Activated CD4-positive, alpha-beta T cell treated with anti-CD3 and anti-CD28 coated beads, Interleukin-2, Interleukin-6, amounts not matched to agents 100 ng/mL and 50 ng/mL, durations not matched to agents 16 hours and 8 hours (primary cell): ENCODE measurements around the gene DNMT1.
"Not testable (repeated sequence)": the region's sequence is repeated elsewhere in the genome, so short reads cannot be mapped to it uniquely, and the experiment has no call there.

ENCODE experiments used
- DNase-seq: peaks from one replicate; pipeline ENCODE4 v3.0.0-alpha.2; 2020

Gene DNMT1

GRCh38 chr19:10182076-10182475 lies 12.7 kb downstream of the DNMT1 start:
- no peak for DNase-seq

DNA sequence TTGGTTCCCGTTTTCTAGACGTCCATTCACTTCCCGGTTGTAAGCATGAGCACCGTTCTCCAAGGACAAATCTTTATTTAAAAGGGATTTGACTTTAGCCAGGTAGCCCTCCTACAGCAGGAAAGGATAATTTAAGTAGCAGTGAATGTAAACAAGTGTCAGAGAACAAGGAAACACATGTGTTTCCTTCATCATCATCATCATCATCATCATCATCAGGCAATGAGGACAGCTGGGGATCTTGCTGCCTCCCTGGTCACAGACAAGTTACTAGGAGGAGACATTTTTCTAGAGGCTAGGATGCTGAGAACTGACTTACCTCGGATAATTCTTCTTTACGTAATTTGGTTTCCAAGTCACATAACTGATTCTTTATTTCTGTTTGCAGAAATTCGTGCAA lies 14.3 kb downstream of the DNMT1 start:
- DNase-seq, result no peak

DNA sequence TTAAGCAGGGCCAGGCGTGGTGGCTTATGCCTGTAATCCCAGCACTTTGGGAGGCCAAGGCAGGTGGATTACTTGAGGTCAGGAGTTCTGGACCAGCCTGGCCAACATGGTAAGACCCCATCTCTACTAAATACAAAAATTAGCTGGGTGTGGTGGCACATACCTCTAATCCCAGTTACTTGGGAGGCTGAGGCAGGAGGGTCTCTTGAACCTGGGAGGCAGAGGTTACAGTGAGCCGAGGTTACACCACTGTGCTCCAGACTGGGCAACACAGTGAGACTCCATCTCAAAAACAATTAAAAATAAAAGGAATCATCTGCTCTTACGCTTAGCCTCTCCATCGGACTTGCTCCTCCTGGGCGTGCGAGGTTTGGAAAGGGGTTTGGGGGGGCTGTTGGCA lies 14.7 kb downstream of the DNMT1 start:
- not testable (repeated sequence) for DNase-seq

DNA sequence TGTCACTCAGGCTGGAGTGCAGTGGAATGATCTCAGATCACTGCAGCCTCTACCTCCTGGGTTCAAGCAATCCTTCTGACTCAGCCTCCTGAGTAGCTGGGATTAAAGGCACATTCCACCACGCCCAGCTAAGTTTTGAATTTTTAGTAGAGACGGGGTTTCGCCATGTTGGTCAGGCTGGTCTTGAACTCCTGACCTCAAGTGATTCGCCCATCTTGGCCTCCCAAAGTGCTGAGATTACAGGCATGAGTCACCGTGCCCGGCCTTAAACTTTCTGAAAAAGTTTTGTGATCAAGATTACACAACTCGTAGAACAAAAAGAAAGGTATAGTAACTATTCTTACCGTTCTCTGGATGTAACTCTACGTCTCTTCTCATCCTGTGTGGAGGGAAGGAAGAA lies 21.2 kb downstream of the DNMT1 start:
- DNase-seq, result no peak

DNA sequence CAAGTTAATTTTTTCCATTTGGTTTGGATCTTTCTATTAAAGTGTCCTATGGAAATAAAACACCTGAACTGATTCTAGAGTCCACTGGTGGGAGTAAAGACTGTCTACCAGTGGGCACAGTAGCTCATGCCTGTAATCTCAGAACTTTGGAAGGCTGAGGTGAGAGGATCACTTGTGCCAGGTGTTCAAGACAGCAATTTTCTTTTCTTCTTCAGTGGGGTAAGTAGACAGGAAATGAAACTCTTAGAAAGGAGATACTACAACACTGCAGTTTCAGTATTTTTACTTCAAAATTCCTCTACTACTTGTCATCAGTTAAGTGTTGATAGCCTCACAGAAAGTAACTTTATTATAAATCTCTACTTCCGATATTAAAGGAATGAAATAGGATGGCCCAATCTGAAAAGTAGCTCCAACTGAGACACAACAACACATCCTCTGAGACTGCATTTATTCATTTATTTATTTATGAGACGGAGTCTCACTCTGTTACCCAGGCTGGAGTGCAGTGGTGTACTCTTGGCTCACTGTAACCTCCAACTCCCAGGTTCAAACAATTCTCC lies 26.3 kb downstream of the DNMT1 start:
- DNase-seq, result no peak

GRCh38 chr19:10167459-10167858 lies 27.3 kb downstream of the DNMT1 start:
- no peak for DNase-seq

- DNase-seq, result not testable (repeated sequence)
These were observed 28.3 kb downstream of the DNMT1 start for GRCh38 chr19:10166501-10166900.

- DNase-seq, result no peak
These were observed 28.7 kb downstream of the DNMT1 start for GRCh38 chr19:10166046-10166445.

- no peak for DNase-seq
These were observed 31.2 kb downstream of the DNMT1 start for GRCh38 chr19:10163536-10163935.

DNA sequence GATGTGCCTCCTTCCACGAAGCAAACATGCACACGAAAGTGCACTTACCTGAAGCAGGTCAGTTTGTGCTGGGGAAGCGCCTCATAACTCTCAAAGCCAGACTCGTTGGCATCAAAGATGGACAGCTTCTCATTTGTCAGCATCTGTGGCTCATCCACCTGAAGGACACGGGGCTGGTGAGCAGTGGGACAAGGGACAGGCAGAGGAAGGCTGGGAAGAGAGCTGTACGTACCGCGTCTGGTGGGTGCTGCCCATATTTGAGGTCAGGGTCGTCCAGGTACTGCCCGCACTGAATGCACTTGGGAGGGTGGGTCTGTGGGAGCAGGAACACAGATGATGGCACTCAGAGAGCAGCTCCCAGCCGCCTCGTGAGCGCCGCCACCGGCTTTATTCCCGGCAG lies 35.1 kb downstream of the DNMT1 start:
- no peak for DNase-seq

DNA sequence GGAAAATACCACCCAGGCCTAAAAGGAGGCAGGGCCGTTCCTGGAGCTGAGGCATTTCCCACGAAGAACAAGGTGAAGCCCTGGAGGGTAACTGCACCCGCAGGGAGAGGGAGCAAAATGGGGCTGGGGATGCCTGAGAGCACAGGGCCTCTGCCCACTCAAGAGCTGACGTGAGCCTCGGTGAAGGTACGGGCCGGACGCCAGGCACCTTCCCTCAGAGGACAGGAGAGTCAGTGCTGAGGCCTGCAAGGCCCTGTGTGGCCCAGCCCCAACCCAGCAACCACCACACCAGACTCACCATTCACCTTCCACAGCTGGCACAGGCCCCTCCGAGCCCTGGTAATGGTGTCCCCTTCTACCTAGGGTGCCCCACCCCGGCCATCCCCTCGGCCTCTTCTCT lies 36.3 kb downstream of the DNMT1 start:
- no peak for DNase-seq

- DNase-seq, result no peak
These were observed 36.7 kb downstream of the DNMT1 start for GRCh38 chr19:10158071-10158470.

GRCh38 chr19:10155839-10156238 lies 38.9 kb downstream of the DNMT1 start:
- no peak for DNase-seq

- no peak for DNase-seq
These were observed 42.7 kb downstream of the DNMT1 start for GRCh38 chr19:10152100-10152499.

DNA sequence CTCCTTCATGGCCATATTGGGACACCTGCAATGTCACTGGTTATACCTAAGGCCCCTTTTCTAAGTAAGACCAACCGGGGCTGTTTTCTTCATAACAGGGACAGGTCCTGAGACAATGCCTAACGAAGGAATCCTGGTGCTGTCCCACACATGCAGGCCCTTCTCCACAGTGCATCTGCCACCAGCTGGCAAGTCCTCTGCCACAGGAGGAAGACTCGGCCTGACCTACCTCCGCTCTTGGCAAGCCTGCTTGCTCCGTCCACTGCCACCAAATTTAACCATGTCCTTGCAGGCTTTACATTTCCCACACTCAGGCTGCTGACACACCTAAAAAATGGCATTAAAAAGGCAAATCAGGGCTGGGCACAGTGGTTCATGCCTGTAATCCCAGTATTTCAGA lies 43.2 kb downstream of the DNMT1 start:
- no peak for DNase-seq

GRCh38 chr19:10149427-10149826 lies 45.3 kb downstream of the DNMT1 start:
- DNase-seq, result no peak

GRCh38 chr19:10146142-10146541 lies 48.6 kb downstream of the DNMT1 start:
- no peak for DNase-seq

- no peak for DNase-seq
These were observed 49.7 kb downstream of the DNMT1 start for GRCh38 chr19:10145031-10145430.

DNA sequence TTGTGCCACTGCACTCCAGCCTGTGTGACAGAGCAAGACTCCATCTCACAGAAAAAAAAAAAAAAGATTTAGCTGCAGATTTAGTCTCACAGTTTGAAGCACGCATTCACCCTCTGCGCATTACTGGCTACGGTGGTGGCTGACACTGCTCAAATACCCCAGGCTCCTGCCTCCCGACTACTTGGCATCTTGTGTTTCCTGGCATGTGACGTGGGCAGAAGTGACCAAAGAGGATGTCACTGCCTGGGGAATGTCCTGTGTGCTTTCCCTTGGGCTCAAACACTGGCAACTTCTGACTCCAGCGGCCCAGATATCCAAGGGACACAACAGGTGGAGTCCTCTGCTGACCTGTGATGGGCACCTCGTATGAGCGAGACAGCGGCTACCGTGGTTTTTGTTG lies 50.4 kb downstream of the DNMT1 start:
- no peak for DNase-seq

DNA sequence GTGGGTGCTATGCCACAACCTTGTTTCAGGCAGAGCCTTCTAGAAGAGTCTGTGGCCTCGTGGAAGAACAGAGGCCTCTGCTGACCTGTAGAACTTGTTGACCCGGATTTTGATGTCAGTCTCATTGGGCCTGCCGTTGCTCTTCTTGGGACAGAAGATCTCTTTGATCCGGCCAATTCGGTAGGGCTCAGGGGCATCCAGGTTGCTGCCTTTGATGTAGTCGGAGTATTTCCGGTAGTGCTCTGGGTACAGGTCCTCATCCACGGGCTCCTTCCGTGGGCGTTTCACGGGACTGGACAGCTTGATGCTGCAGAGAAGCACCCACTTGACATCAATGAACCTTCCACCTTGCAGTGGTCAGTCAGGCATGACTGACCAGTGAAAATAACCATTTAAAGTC lies 51.1 kb downstream of the DNMT1 start:
- no peak for DNase-seq

DNA sequence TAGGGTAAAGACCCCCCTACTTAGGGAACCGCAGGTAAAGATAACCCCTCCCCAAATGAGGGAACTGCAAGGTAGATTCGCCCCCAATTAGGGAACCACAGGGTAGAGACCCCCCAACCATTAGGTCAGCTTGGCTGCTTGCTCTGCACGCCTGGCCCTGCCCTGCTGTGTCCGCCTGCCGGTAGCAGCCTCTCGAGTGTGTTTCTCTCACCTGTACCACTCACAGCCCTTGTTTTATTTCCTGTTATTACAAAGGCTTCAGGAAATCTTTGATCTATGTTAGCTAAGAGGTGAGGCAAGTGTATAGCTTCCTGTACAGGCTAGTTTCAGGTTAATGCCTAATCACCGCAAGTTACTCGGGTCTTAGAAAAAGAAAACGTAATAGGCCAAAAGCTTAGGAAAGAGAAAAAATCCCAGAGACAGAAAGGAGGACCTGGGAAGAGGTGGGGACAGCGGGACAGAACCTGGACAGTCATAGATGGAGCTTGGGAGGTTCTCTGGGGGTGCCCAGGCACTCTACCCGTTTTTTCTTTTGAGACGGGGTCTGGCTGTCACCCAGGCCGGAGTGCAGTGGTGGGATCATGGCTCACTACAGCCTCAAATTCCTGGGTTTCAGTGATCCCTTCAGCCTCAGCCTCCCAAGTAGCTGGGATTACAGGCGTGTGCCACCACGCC lies 51.9 kb downstream of the DNMT1 start:
- peak; percentile 47 for DNase-seq

GRCh38 chr19:10141973-10142372 lies 52.8 kb downstream of the DNMT1 start:
- DNase-seq, result no peak

GRCh38 chr19:10141479-10141878 lies 53.3 kb downstream of the DNMT1 start:
- DNase-seq, result no peak

GRCh38 chr19:10139952-10140351 lies 54.8 kb downstream of the DNMT1 start:
- DNase-seq, result no peak
